GM12873 (cell line): ENCODE results near the gene MRPL58.
A peak's percentile ranks its signal among the peaks of the same experiment; 100 is the strongest.

ENCODE experiments used
- TF ChIP-seq, protein P1 (sequence below): IDR thresholded peaks from 2 replicates; pipeline ENCODE4 v1.5.1; 2012; ENCODE audit warnings: low read depth, mild to moderate bottlenecking, moderate library complexity, low read length, control low read depth; ENCODE audit not compliant: insufficient read depth; ENCODE audit errors: missing control alignments

The MRPL58 gene

DNA sequence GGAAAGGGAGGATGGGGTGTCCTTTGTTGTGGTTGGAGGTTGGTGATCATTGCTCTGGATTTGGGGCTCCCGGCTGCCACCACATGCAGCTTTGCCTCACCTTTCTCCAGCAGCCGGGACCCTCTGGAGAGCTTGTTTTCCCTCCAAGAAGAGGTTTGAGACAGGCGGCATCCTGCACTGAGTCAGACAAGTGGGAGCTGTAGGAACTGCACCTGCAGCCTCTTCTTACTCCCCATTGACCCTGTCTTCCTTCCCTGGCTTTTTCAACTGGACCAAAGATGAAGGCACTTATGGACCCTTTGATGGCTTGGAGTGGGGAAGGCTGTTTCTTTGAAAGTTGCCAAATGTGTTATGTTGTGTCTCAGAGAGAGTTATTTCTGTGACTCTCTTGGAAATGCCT is 51.2 kb downstream of the MRPL58 start:
- TF ChIP-seq, protein P1, sequence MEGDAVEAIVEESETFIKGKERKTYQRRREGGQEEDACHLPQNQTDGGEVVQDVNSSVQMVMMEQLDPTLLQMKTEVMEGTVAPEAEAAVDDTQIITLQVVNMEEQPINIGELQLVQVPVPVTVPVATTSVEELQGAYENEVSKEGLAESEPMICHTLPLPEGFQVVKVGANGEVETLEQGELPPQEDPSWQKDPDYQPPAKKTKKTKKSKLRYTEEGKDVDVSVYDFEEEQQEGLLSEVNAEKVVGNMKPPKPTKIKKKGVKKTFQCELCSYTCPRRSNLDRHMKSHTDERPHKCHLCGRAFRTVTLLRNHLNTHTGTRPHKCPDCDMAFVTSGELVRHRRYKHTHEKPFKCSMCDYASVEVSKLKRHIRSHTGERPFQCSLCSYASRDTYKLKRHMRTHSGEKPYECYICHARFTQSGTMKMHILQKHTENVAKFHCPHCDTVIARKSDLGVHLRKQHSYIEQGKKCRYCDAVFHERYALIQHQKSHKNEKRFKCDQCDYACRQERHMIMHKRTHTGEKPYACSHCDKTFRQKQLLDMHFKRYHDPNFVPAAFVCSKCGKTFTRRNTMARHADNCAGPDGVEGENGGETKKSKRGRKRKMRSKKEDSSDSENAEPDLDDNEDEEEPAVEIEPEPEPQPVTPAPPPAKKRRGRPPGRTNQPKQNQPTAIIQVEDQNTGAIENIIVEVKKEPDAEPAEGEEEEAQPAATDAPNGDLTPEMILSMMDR = peak; percentile 6

DNA sequence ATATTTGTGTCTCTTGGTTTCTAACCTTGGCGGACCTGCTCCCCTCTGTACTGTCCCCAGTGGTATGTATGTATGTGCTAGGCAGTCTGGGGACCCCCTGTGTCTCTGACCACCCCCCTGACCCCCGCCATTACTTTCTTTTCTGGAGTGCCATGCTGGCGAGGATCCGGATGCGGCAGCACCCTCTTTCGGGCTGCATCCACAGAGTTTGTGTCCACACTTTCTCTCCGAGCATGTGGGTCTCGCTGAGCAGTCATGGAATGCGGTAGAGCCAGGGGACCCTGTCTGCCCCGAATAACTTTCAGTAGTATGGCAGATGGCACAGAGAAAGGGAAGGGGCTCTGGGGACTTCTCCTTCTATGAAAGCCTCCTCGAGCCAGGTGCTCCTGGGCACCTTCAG is 51.6 kb downstream of the MRPL58 start:
- TF ChIP-seq, protein P1 = no peak

GRCh38 chr17:75064460-75064859 is 52.0 kb downstream of the MRPL58 start:
- TF ChIP-seq, protein P1 = no peak

DNA sequence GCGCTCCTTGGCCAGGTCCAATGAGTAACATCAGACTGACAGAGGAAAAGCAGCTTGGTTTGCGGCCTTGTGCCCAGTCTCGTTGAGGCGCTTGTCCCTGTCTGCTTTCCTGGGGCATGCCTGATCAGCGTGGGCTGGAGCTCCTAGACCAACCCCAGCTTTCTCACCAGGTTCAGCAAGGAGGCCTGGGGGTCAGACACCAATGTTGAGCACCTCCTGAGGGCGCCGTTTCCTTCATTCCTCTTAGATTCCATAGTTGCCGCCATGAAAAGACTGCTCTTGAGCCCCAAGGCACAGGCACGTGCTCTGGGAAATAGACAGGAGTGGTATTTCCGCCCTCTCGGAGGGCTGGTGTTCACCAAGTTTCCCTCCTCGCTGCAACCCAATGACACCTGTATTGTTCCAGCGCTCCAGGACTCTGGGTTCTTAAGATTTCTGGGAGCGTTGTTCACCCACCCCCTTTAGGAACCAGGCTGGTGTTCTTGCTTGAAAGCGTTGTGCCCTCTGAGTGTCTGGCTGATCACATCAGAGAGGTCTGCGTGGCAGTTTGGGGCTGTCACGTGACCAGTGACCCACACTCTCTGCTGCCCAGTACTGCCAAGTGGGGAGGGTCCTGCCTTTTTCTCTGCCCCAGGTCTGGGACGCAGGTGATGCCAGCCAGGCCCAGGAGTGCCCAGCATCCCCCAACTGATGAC is 52.5 kb downstream of the MRPL58 start:
- TF ChIP-seq, protein P1 = no peak

DNA sequence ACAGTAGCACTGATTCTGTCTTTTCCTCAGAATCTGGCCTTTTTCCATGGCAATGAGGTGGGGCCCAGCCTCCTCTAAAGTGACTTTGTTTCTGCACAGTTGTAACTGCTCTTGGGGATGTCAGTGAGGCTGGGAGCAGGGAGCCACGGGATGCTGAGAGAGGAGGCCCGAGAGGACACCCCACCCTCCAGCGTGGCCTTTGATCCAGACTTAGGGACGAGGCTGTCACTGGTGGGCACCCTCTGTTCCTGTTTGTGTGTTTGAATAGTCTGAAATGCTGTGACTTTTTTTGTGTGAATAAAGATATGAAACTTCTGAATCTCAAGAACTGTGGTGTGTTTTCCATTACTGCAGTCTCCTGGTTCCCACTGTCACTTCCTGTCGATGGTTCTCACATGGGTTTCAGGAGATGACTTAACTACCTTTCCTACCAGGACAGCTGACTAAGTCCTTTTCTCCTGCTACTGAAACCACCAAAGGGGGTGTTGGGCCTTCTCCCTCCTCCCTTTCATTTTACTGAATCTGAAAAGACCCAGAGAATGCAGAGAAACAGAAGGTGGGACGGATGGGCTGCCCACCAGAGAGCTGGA is 53.2 kb downstream of the MRPL58 start:
- TF ChIP-seq, protein P1 = no peak

DNA sequence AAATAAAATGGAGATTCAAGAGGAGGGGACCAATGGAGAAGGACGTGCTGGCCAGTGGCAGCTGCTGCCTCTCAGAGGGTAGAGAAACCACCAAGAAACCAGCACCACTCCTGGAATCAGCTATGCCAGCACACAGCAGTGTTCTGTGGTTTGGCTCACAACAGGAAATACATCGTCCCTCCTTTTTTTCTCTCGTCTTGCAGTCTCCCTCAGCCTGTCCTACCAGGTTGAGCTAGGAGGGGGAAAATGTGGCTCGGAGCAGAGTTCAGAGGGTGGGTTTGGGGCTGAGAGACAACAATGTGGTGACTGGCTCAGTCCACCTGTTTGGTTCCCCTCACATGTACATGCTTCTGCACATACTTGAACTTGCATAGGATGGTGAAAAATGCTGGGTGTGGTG is 55.4 kb downstream of the MRPL58 start:
- TF ChIP-seq, protein P1 = no peak

DNA sequence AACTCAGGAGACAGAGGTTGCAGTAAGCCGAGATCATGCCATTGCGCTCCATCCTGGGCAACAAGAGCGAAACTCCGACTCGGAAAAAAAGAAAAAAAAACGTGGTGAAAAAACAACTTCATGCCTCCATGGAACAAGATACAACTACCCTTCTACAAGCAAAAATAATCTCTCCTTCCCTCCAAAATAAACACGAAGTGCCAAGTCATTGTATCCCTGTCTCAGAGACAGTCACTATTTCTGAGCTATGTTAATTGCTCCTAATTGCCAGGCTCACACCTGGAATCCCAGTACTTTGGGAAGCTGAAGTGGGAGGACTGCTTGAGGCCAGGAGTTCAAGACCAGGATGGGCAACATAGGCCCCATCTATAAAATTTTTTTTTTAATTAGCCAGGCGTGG is 56.3 kb downstream of the MRPL58 start:
- TF ChIP-seq, protein P1 = no peak
